Psoas muscle (tissue), 8 donors: ENCODE results near the gene BNIP5. TPM values are rescaled to one million over a fixed set of nuclear protein-coding genes. Genes with fewer than 3 reads are reported as not detected.

Experiments
- ATAC-seq, 4 donors: fragments of 200-7000 bp; cut with Tn5 transposase; one replicate each; pipeline ENCODE4 v1.9.1; 2020; ENCODE audit warnings: moderate library complexity in 3 of 4, mild to moderate bottlenecking in 2 of 4
- DNase-seq, 2 donors: peaks; one replicate each; pipeline ENCODE4 v3.0.0-alpha.2; 2020
- H3K27ac ChIP-seq: fragments of 200-600 bp; one replicate; pipeline ENCODE4 v1.8.0; 2022
- H3K27me3 ChIP-seq, 3 donors: fragments of 200-600 bp in 1 of 3; one replicate each; pipeline versions ENCODE4 v1.6.1 to v1.8.0; 2013 to 2022; ENCODE audit warnings: low read length in 2 of 3, mild to moderate bottlenecking in 2 of 3, moderate library complexity in 1 of 3; ENCODE audit not compliant: insufficient read depth in 3 of 3
- H3K36me3 ChIP-seq, 2 donors: fragments of 200-600 bp in 1 of 2; one replicate each; pipeline versions ENCODE4 v1.6.1 to v1.8.0; 2013 to 2022; ENCODE audit warnings: low read depth in 1 of 2, mild to moderate bottlenecking in 1 of 2, moderate library complexity in 1 of 2; ENCODE audit not compliant: insufficient read depth in 1 of 2
- H3K4me1 ChIP-seq: fragments of 200-600 bp; one replicate; pipeline ENCODE4 v1.8.0; 2022
- H3K4me3 ChIP-seq: fragments of 200-600 bp; one replicate; pipeline ENCODE4 v1.8.0; 2022; ENCODE audit warnings: mild to moderate bottlenecking
- H3K9me3 ChIP-seq: fragments of 200-600 bp; one replicate; pipeline ENCODE4 v1.8.0; 2022
- WGBS, 3 donors: extraction: QIAGEN DNeasy Blood & Tissue Kit; methylation state at CpG; one replicate each; pipeline versions ENCODE4 v1.1.6 to v1.1.7; 2013; 5-methylcytosine and 5-hydroxymethylcytosine counted together
- intact Hi-C, 2 donors: fragments of 100-400 bp; cut with DNase I; formaldehyde crosslinking; loops; one replicate each; pipeline versions ENCODE4 v1.11.0 to v1.14.2; 2022
- polyA plus RNA-seq, 3 donors: library from polyadenylated mRNA; stranded (reverse); fragments of 200-250 nt; gene quantifications; one replicate each; pipeline ENCODE4 v1.2.3, GENCODE V29; 2013
- total RNA-seq, 4 donors: library from RNA; stranded (reverse); fragmentation: NEBNext Ultra II Directional in 2 of 4; extraction: Animal tissue kit (Norgen Biotek cat#: 25700) in 2 of 4; gene quantifications; one replicate each; pipeline versions ENCODE4 v1.2.1 to v1.2.4, GENCODE V29; 2021 to 2023
- TF ChIP-seq, protein P1 (sequence below): fragments of 200-600 bp; IDR thresholded peaks from one replicate; pipeline ENCODE4 v1.8.0; 2022; ENCODE audit warnings: antibody characterized with exemption
- donor health status: healthy with polysubstance abuse.
- donor health status: DM: no; HTN: no; CAD: no; lungs with moderate emphysema.
- donor health status: Bipolar disorder and iron deficiency.
- donor health status: healthy.
- donor health status: DM: yes; HTN: yes; CAD: no.
- donor health status: DM: no; HTN: no; CAD: no.
- donor health status: DM: no; HTN: no; CAD: no.
- donor health status: DM: yes; HTN: yes; CAD: no.

BNIP5 gene
- total and polyA plus RNA-seq, 7 donors, result 0.01 TPM; not detected in 6

DNA sequence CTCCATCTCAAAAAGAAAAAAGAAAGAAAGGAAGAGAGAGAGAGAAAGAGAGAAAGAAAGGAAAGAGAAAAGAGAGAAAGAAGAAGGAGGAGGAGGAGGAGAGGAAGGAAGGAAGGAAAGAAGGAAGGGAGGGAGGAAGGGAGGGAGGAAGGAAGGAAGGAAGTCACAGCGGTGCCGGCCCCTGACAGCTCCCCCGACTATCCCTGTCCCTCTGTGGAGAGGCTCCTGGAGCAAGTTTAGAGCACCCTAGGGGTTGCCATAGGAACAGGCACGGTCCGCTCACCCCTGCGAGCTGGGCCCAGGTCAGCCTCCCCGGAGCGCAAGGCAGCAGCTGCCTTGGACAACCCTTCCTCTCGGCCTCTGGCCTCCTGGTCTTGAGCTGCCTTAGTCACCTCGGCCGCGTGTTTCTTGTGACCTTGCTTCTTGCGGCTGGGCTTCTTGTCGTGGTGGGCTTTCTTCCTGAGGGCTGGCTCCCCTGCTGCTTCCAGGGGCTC lies 6.8 kb downstream of the BNIP5 start:
- Histone ChIP-seq H3K36me3 (no peaks in the 10 kb centered on the region), H3K27ac (no peak overlapping the region), H3K4me3 (no peak overlapping the region), H3K9me3 (no peaks in the 10 kb centered on the region), H3K4me1 (no peaks in the 10 kb centered on the region), H3K27me3 (peaks cover 0 to 24% (median 7%) of the 10 kb centered on the region in 3 donors)
- no peak for ATAC-seq
- DNase-seq, result no peak
- TF ChIP-seq, protein P1, sequence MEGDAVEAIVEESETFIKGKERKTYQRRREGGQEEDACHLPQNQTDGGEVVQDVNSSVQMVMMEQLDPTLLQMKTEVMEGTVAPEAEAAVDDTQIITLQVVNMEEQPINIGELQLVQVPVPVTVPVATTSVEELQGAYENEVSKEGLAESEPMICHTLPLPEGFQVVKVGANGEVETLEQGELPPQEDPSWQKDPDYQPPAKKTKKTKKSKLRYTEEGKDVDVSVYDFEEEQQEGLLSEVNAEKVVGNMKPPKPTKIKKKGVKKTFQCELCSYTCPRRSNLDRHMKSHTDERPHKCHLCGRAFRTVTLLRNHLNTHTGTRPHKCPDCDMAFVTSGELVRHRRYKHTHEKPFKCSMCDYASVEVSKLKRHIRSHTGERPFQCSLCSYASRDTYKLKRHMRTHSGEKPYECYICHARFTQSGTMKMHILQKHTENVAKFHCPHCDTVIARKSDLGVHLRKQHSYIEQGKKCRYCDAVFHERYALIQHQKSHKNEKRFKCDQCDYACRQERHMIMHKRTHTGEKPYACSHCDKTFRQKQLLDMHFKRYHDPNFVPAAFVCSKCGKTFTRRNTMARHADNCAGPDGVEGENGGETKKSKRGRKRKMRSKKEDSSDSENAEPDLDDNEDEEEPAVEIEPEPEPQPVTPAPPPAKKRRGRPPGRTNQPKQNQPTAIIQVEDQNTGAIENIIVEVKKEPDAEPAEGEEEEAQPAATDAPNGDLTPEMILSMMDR, result no peak
- 61 to 70% (median 63%) methylated on average over 11 to 14 of the region's 14 CpGs for WGBS, 3 donors
- intact Hi-C loops, result no loop called here

DNA sequence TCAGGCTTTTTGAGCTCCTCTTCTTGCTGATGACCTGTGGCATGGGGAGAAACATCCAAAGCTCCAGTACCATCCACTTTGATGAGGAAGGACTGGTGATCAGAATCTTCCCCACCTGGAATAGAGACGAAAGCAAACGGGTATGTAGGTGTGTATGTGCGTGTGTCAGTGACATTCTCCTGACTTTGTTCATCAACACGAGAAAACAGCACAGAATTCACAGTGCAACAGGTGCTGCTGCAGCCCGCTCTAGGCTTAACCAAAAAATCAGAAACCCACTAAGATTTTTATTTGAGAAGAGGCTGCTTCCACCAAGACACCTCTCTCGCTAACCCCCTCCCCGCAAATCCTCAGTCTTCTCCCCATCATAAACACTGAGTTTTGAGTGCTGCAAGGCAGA lies 8.1 kb downstream of the BNIP5 start:
- DNase-seq (no peak), ATAC-seq (no peak)
- Histone ChIP-seq H3K27ac (no peak overlapping the region), H3K4me3 (no peak overlapping the region), H3K36me3 (no peaks in the 10 kb centered on the region), H3K27me3 (peaks cover 0 to 11% (median 3%) of the 10 kb centered on the region in 3 donors), H3K9me3 (no peaks in the 10 kb centered on the region), H3K4me1 (no peaks in the 10 kb centered on the region)
- intact Hi-C loops, result no loop called here
- TF ChIP-seq, protein P1, result no peak
- WGBS, 3 donors, result 76 to 84% (median 77%) methylated on average over 7 of the region's 7 CpGs

DNA sequence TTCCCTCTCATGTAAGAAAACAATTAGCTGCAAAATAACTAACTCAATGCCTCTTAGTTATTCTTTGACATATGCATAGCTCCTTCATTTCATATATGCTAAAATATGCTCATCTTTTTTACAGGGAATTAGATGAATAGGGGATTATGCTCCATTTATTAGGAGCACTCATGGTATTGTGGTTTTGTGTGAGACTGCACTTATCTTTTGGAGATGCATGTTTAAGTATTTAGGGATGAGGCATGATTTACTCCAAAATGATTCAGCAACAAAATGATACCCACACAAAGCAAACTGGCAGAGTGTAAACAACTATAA lies 8.8 kb downstream of the BNIP5 start:
- Histone ChIP-seq H3K4me3 (no peak overlapping the region), H3K4me1 (no peaks in the 10 kb centered on the region), H3K9me3 (no peaks in the 10 kb centered on the region), H3K36me3 (no peaks in the 10 kb centered on the region), H3K27me3 (peaks cover 0 to 4% (median 3%) of the 10 kb centered on the region in 3 donors), H3K27ac (no peak overlapping the region)
- TF ChIP-seq, protein P1, result no peak
- DNase-seq, result no peak
- no peak for ATAC-seq
- intact Hi-C loops, result loop anchor here in 1 of 2 donors (2.0 kb wide), 1 partner anchor 61 kb away; no protein-coding TSS in a partner anchor

DNA sequence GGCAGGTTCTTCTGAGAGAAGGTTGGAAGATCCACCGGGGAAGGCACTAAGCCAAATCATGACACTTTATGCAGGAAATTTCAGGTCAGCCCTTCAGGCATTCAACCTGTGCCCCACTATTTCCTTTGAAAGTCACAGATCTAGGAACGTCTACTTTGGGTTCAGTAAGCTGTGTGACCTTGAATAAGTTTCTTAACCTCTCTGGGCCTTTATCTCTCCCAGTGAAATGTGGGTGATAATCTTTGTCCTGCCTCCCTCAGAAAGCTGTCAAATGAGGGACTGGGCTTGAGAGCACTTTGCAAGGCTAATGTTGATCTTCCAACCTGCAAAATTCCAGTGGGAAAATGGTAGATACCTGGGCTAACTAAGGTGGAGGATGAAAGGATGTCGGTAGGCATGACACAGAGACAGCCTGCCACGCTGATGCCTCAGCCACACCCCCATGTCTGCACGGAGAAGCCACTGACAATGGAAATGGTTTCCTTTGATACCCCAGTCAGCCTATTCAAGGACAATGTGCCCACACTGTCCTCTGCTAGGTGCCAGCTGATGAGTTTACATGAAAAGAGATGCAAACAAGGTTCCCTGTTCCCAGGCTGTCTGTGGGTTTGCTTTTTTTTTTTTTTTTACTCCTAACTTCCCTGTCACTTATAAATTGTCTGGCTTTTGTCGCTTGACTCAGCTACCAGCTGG lies 9.3 kb downstream of the BNIP5 start:
- H3K4me3 ChIP-seq, result no peak overlapping the region
- H3K4me1 ChIP-seq, result no peaks in the 10 kb centered on the region
- H3K27me3 ChIP-seq, result peaks cover 0 to 4% (median 3%) of the 10 kb centered on the region in 3 donors
- ATAC-seq (no peak), DNase-seq (no peak)
- TF ChIP-seq, protein P1, result no peak
- no peak overlapping the region for H3K27ac ChIP-seq
- 42 to 57% (median 47%) methylated on average over 6 of the region's 6 CpGs for WGBS, 3 donors
- H3K9me3 ChIP-seq, result no peaks in the 10 kb centered on the region
- intact Hi-C loops, result loop anchor here in 1 of 2 donors (2.0 kb wide), 1 partner anchor 61 kb away; no protein-coding TSS in a partner anchor
- no peaks in the 10 kb centered on the region for H3K36me3 ChIP-seq
